ENCODE results near the gene IL7R. TPM values are rescaled to one million over a fixed set of nuclear protein-coding genes. Genes with fewer than 3 reads are reported as not detected.

IL7R gene
- total and polyA plus RNA-seq, 2 of the 13 experiments (the other 11 are each of a cell fraction or from before 2014, with no cell fraction given), result not detected

DNA sequence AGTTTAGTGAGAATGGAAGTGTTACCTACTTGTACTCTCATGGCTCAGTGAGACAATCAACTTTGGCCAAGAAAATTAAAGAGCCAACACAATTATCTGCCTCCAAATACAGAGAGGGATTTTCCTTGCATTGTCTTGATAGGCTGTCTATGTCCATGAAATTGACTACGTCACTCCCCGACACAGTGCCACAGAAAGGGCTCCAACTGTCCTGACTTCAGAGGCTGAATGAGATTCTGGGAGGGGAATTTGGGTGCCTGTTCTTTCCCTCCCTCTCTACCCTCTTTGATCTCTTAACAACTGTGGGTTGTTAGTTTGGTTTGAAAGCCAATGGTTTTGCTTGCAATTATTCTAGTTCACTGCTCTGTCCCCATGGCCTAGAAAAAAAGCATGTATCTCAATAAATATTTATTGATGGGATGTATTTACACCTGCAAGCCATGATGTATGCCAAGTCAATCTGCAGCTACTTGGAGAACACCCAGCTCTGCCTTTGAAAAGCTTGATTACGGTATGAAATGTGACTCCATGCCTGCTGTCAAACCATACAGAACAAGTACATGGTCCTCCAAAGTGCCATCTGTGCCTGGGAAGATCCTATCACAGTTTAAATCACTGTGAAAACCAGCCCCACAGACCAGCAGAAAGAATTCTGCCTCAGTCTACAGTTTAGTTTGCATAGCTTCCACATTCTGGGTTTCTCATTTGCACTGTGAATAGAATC lies 44.4 kb downstream of the IL7R start:
- no TSS peak for BruUV-seq (replicated peaks)
- no peaks in the 10 kb centered on the region for H3K4me1 ChIP-seq (ENCODE audit: insufficient read depth, low read length)
- 8% methylated on average over 3 of the region's 3 CpGs for WGBS (ENCODE audit: low lambda C conversion rate)
- 0 out of 2 replicates have a peak, but pooled peaks have one; percentile 13 for TF ChIP-seq CREB1 (IDR thresholded peaks at IDR 0.05)
- TF ChIP-seq CREB1 (CRISPR knock-in tag; IDR thresholded peaks at IDR 0.05), result no peak
- TF ChIP-seq, protein P1, sequence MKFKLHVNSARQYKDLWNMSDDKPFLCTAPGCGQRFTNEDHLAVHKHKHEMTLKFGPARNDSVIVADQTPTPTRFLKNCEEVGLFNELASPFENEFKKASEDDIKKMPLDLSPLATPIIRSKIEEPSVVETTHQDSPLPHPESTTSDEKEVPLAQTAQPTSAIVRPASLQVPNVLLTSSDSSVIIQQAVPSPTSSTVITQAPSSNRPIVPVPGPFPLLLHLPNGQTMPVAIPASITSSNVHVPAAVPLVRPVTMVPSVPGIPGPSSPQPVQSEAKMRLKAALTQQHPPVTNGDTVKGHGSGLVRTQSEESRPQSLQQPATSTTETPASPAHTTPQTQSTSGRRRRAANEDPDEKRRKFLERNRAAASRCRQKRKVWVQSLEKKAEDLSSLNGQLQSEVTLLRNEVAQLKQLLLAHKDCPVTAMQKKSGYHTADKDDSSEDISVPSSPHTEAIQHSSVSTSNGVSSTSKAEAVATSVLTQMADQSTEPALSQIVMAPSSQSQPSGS (CRISPR knock-in tag; IDR thresholded peaks at IDR 0.05), result no peak
- no peak for TF ChIP-seq POLR2AphosphoS5 (IDR thresholded peaks at IDR 0.05; ENCODE audit: low read depth, low read length)
- no peak for TF ChIP-seq TAF1 (CRISPR knock-in tag; IDR thresholded peaks at IDR 0.05)
- TF ChIP-seq, protein P2, sequence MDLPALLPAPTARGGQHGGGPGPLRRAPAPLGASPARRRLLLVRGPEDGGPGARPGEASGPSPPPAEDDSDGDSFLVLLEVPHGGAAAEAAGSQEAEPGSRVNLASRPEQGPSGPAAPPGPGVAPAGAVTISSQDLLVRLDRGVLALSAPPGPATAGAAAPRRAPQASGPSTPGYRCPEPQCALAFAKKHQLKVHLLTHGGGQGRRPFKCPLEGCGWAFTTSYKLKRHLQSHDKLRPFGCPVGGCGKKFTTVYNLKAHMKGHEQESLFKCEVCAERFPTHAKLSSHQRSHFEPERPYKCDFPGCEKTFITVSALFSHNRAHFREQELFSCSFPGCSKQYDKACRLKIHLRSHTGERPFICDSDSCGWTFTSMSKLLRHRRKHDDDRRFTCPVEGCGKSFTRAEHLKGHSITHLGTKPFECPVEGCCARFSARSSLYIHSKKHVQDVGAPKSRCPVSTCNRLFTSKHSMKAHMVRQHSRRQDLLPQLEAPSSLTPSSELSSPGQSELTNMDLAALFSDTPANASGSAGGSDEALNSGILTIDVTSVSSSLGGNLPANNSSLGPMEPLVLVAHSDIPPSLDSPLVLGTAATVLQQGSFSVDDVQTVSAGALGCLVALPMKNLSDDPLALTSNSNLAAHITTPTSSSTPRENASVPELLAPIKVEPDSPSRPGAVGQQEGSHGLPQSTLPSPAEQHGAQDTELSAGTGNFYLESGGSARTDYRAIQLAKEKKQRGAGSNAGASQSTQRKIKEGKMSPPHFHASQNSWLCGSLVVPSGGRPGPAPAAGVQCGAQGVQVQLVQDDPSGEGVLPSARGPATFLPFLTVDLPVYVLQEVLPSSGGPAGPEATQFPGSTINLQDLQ (CRISPR knock-in tag; IDR thresholded peaks at IDR 0.05), result no peak
- TF ChIP-seq, protein P3, sequence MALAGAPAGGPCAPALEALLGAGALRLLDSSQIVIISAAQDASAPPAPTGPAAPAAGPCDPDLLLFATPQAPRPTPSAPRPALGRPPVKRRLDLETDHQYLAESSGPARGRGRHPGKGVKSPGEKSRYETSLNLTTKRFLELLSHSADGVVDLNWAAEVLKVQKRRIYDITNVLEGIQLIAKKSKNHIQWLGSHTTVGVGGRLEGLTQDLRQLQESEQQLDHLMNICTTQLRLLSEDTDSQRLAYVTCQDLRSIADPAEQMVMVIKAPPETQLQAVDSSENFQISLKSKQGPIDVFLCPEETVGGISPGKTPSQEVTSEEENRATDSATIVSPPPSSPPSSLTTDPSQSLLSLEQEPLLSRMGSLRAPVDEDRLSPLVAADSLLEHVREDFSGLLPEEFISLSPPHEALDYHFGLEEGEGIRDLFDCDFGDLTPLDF (CRISPR knock-in tag; IDR thresholded peaks at IDR 0.05), result no peak
- no peak for TF ChIP-seq ZNF569 (CRISPR knock-in tag; IDR thresholded peaks at IDR 0.05; ENCODE audit: borderline replicate concordance)
- intact Hi-C loops (cut with micrococcal nuclease; ENCODE audit: unreplicated experiment) (no loop called here), in situ Hi-C loops (cut with HindIII; ENCODE audit: extremely low pct_ligation_motif_present, low pct_unique_long_range_greater_than_20kb) (no loop called here)
- no peaks in the 10 kb centered on the region for H3K27me3 ChIP-seq (ENCODE audit: control insufficient read depth in 1 of 2, insufficient read depth in 2 of 2, low read length in 2 of 2)
- ChIA-PET CTCF (ENCODE audit: low intra/inter-chr PET ratio, low total read pairs) (no interaction called here), POLR2A (no interaction called here)
- no peaks in the 10 kb centered on the region for H3K9me3 ChIP-seq (ENCODE audit: low read length)
- no peak overlapping the region for H3K27ac ChIP-seq (ENCODE audit: extremely low read length, insufficient read depth, low read length)
- DNase-seq (ENCODE audit: low spot score), result no peak
- ATAC-seq, result no peak
- no peaks in the 10 kb centered on the region for H3K36me3 ChIP-seq (replicated peaks in 1 of 2; ENCODE audit: control insufficient read depth in 1 of 2, insufficient read depth in 2 of 2, low read length in 2 of 2)
- no peak overlapping the region for H3K9ac ChIP-seq (ENCODE audit: insufficient read depth, low read depth, low read length)
- no peaks in the 10 kb centered on the region for H4K20me1 ChIP-seq (ENCODE audit: insufficient read depth, low read length)
- no peak overlapping the region for H3K4me3 ChIP-seq (replicated peaks in 1 of 3; ENCODE audit: insufficient read depth in 1 of 3, low read depth in 2 of 3, low read length in 3 of 3)
- no peak overlapping the region for H2AFZ ChIP-seq (ENCODE audit: low read length)
- H3K79me2 ChIP-seq (ENCODE audit: insufficient read depth, low read length), result no peaks in the 10 kb centered on the region
- H3K4me2 ChIP-seq (ENCODE audit: low read depth, low read length), result no peak overlapping the region
- FAIRE-seq, result no peak

Data from HepG2 (cell line).